NCI-H2227 (cell line): ENCODE data around the gene LYPLAL1.

Experiments used
- DNase-seq: peaks from one replicate; lab custom pipeline; 2025; ENCODE audit not compliant: unreplicated experiment; lab: John Stamatoyannopoulos, UW

The LYPLAL1 gene

GRCh38 chr1:219173758-219174459, at the start of gene LYPLAL1:
Gene LYPLAL1, plus strand, starts transcription at chr1:219173878. Its CDS starts 13 bp downstream, at chr1:219173891.
- DNase-seq = peak; percentile 95

- DNase-seq = peak; percentile 10
Observed at GRCh38 chr1:219124163-219124562, 49.5 kb upstream of the LYPLAL1 start.

GRCh38 chr1:219125342-219125741, 48.3 kb upstream of the LYPLAL1 start:
- no peak for DNase-seq

- no peak for DNase-seq
Observed at GRCh38 chr1:219126377-219126776, 47.3 kb upstream of the LYPLAL1 start.

- DNase-seq = no peak
Observed at GRCh38 chr1:219128957-219129356, 44.7 kb upstream of the LYPLAL1 start.

- DNase-seq = no peak
Observed at GRCh38 chr1:219130366-219130935, 43.2 kb upstream of the LYPLAL1 start.

- DNase-seq = no peak
Observed at GRCh38 chr1:219132939-219133338, 40.7 kb upstream of the LYPLAL1 start.

GRCh38 chr1:219138747-219139146, 34.9 kb upstream of the LYPLAL1 start:
- DNase-seq = no peak

- DNase-seq = no peak
Observed at GRCh38 chr1:219140303-219140877, 33.3 kb upstream of the LYPLAL1 start.

- no peak for DNase-seq
Observed at GRCh38 chr1:219143735-219144134, 29.9 kb upstream of the LYPLAL1 start.

DNA sequence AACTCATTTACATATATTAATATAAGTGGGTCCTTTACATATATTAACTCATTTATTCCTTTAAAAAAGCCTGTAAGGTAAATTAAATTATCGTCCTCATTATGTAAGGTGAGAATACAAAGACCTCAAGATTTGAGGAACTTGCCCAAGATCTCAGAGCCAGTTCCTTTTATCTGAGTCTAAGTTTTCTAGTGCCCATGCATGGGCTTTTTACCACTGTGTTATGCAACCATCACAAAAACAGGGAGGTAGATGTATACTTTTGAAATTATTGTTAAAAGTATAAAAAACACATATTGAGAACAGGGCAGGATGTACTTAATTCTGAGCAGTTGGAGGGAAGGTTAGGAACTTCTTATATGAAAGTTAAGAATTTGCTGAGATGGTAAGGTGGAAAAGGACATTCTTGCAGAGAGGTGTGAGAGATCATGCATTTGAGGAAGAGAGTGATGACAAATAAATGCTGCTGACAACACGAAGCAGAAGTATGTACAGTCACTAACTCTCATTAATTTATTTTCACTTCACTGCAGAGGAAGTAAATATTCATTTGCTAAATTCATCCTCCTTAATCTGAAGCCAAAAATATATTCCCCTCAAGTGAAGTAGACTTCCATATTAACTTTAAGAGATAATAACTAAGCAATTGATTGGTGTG, 28.9 kb upstream of the LYPLAL1 start:
- DNase-seq = no peak

- DNase-seq = no peak
Observed at GRCh38 chr1:219147571-219148019, 26.1 kb upstream of the LYPLAL1 start.

DNA sequence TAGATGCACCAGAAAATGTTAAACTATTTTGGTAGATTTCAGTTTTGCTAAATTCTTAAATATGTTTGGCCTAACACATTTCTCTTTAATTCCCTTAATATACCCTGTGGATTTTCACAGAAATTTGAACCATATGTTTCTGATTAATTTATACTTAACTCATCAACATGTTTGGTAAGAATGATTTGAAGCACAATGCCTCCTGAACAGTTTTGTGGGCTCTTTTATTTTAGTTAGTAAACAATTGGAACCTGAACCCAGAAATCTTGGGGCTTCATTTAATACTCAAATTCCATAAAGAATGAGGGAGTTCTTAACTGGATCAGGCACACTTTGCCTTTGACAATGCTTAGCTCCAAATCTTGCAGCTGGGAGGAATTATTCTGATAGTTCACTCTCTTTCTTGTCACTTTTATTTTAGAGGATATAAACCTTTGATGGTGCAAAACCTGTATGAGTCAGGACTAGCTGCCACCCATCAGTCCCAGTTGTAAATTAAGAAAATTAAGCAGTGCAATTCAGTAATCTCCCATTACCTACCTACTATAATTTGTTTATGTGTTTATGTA, 24.6 kb upstream of the LYPLAL1 start:
- DNase-seq = no peak

- no peak for DNase-seq
Observed at GRCh38 chr1:219149953-219150352, 23.7 kb upstream of the LYPLAL1 start.

- DNase-seq = no peak
Observed at GRCh38 chr1:219150913-219151312, 22.8 kb upstream of the LYPLAL1 start.

GRCh38 chr1:219151467-219151866, 22.2 kb upstream of the LYPLAL1 start:
- DNase-seq = no peak

DNA sequence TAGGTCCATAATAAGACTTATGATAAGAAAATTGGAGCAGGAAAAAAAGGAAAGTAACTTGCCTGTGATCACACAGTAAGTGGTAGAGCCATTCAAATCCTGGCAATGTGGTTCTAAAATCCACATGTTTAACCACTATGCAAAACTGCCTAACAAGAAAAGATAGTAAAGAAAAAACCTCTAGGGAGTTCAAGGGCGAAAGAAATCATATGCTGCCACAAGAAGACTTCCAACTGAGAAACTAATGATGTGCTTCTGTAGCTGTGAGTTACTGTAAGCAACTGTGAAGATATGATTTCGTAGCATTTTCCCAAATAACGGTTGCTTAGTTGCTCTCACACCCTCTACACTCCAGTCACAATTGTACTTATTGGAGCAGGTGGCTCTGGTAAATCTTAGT, 20.9 kb upstream of the LYPLAL1 start:
- DNase-seq = no peak

DNA sequence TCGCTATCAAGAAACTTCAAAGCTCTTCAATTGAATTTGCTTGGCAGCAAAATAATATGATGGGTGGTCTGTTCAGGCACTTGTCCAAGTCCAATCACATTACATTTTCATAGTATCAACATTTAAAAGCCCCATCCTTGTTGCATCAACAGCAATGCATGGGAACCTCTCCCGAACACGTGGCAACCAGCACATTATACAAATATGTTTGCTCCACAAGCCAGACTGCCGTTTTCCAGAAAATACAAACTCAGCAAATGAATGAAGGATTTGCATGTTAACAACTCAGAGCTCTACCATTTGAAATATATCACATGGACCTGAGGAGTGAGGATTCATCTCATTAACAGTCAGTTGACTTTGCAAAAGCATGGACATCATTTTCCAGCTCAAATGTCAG, 20.0 kb upstream of the LYPLAL1 start:
- DNase-seq = no peak

DNA sequence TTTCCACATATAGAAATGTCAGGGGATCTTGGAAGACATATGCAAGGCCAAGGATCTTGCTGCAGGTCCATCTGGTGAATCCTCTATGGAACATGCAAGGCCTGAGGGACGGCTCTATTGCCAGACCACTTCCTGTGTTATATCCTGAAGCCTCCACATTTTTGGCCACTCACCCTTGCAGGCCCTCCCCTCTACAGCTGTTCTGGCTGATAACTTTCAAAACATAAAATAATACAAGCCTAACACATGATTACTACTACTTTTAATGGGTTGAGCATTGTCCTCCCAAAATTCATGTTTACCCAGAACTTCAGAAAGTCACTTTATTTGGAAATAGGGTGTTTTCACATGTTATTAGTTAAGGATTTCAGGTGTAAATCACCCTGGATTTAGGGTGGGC, 18.5 kb upstream of the LYPLAL1 start:
- DNase-seq = no peak

GRCh38 chr1:219159946-219160645, 13.6 kb upstream of the LYPLAL1 start:
- no peak for DNase-seq

DNA sequence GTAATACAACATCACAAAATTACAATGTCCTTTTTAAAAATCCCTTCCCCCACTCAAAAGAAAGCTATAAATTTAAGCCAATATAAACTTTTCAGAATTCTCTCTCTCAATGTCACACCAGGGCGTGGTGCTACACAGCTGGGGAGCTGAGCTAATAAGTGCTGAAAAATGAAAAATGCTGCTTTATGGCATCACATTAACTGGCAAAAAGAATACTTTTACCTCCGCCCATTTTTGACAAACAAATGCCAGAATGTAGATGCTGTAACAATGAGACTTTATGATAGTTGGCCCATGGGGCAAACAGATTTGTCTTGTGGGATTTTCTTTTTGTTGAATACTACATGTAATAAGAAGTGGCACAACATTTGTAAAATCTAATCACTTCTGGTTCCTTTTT, 12.7 kb upstream of the LYPLAL1 start:
- no peak for DNase-seq
